K562 (cell line): ENCODE data around the gene GCDH. TPM values are rescaled to one million over a fixed set of nuclear protein-coding genes. Genes with fewer than 3 reads are reported as not detected.

ENCODE experiments used
- ARID1B ChIP-seq: fragments of 450-650 bp; IDR thresholded peaks from 2 replicates; pipeline ENCODE4 v1.6.1; 2016; ENCODE audit warnings: antibody characterized with exemption, mild to moderate bottlenecking, inconsistent platforms
- ATF4 ChIP-seq: fragments of 450-650 bp; formaldehyde crosslinking; IDR thresholded peaks from 2 replicates; pipeline ENCODE4 v1.4.0; 2022; ENCODE audit warnings: mild to moderate bottlenecking, moderate library complexity
- CREB3 ChIP-seq: fragments of 450-650 bp; conservative IDR thresholded peaks from 2 replicates; pipeline ENCODE4 v1.6.1; 2016; ENCODE audit warnings: missing genetic modification characterization, low read depth, mild to moderate bottlenecking, missing compliant biosample characterization, moderate library complexity
- CREB5 ChIP-seq: fragments of 250-450 bp; sonication (Bioruptor Pico); IDR thresholded peaks from 2 replicates; pipeline ENCODE4 v1.5.0; 2020; ENCODE audit warnings: mild to moderate bottlenecking
- CTCF ChIP-seq, 3 experiments: IDR thresholded peaks in 2 of 3; conservative IDR thresholded peaks in 1 of 3; 2 replicates each; pipeline ENCODE4 v1.5.1; 2011 to 2012; ENCODE audit warnings: low read length in 3 of 3, mild to moderate bottlenecking in 3 of 3, control low read depth in 2 of 3, improper control_type of control experiment in 1 of 3, inconsistent platforms in 1 of 3, low read depth in 1 of 3, mixed read lengths in 1 of 3, moderate library complexity in 1 of 3; ENCODE audit not compliant: insufficient read depth in 2 of 3
- DPF2 ChIP-seq: fragments of 450-650 bp; IDR thresholded peaks from 2 replicates; pipeline ENCODE4 v1.6.1; 2016
- IFI16 ChIP-seq: fragments of 250-450 bp; sonication (Bioruptor Pico); IDR thresholded peaks from 2 replicates; pipeline ENCODE4 v2.1.2; 2022; ENCODE audit warnings: mild to moderate bottlenecking, inconsistent platforms
- KDM1A ChIP-seq, 2 experiments: fragments of 450-650 bp; IDR thresholded peaks; 2 replicates each; pipeline ENCODE4 v1.6.1; 2016; ENCODE audit warnings: mild to moderate bottlenecking in 2 of 2
- PML ChIP-seq: IDR thresholded peaks from 2 replicates; pipeline ENCODE4 v1.6.1; 2012; ENCODE audit warnings: low read length, inconsistent platforms
- POLR3G ChIP-seq: IDR thresholded peaks from 2 replicates; pipeline ENCODE4 v1.6.1; 2011; ENCODE audit not compliant: insufficient read length, insufficient replicate concordance; ENCODE audit errors: extremely low read depth
- RBFOX2 ChIP-seq: fragments of 200-400 bp; formaldehyde crosslinking; IDR thresholded peaks from 2 replicates; pipeline ENCODE4 v1.6.1; 2017; ENCODE audit warnings: low read depth, mild to moderate bottlenecking, low read length, moderate library complexity
- TSC22D4 ChIP-seq: fragments of 450-650 bp; IDR thresholded peaks from 2 replicates; pipeline ENCODE4 v1.6.1; 2016; ENCODE audit warnings: missing genetic modification characterization, missing biosample characterization, control low read depth
- XRCC5 ChIP-seq: fragments of 200-400 bp; formaldehyde crosslinking; IDR thresholded peaks from 2 replicates; pipeline ENCODE4 v1.6.1; 2017; ENCODE audit warnings: low read depth, mild to moderate bottlenecking, low read length
- ZBTB8A ChIP-seq: fragments of 450-650 bp; IDR thresholded peaks from 2 replicates; pipeline ENCODE4 v1.6.1; 2018; ENCODE audit warnings: mild to moderate bottlenecking, moderate library complexity; ENCODE audit not compliant: partially characterized antibody
- ZMIZ1 ChIP-seq, 2 experiments: fragments of 150-350 bp in 1 of 2; IDR thresholded peaks; 2 replicates each; pipeline ENCODE4 v1.6.1; 2012 to 2016; ENCODE audit warnings: low read depth in 2 of 2, low read length in 2 of 2, mild to moderate bottlenecking in 1 of 2, moderate library complexity in 1 of 2
- ZNF740 ChIP-seq, 3 experiments: fragments of 200-800 bp in 1 of 3; sonication (Bioruptor generic) in 1 of 3; sonication (generic) in 1 of 3; formaldehyde crosslinking in 1 of 3; IDR thresholded peaks; 2 replicates each; pipeline versions ENCODE4 v1.6.1 to v1.8.0; 2016 to 2022; ENCODE audit warnings: mild to moderate bottlenecking in 2 of 3, missing compliant biosample characterization in 2 of 3, missing genetic modification characterization in 2 of 3, missing genetic modification reagents in 1 of 3
- polyA plus RNA-seq, 8 experiments: library from polyadenylated mRNA; depleted of rRNA in 4 of 8; stranded (reverse) in 5 of 8; unstranded in 3 of 8; fragments of >200 nt; fragmentation: Nextera tagmentation in 2 of 8; fragmentation: Illumina TruSeq in 1 of 8; extraction: Ambion mirVana in 2 of 8; extraction: Trizol in 1 of 8; gene quantifications; 2 replicates each; pipeline versions ENCODE4 v1.2.1 to v1.2.3, GENCODE V29; 2011 to 2014; ENCODE audit warnings: inconsistent platforms in 1 of 8, missing spikeins in 1 of 8
- total RNA-seq, 7 experiments: library from RNA; depleted of rRNA in 6 of 7; stranded (reverse); fragments of >200 nt in 6 of 7; fragmentation: Illumina TruSeq in 2 of 7; extraction: Trizol in 2 of 7; gene quantifications; 2 replicates each; pipeline versions ENCODE4 v1.2.1 to v1.2.3, GENCODE V29; 2011 to 2021; ENCODE audit warnings: low replicate concordance in 1 of 7

Gene GCDH
- total and polyA plus RNA-seq, 9 of the 15 experiments (the other 6 are each of a cell fraction or from before 2014, with no cell fraction given) = 2.9 to 50.8 (median 19.1) TPM

GRCh38 chr19:12886969-12887747 is 3.8 kb upstream of the GCDH start, which contains the start of gene KLF1 (continued):
- TF ChIP-seq CTCF (IDR thresholded peaks at IDR 0.05 in 2 of 3, conservative IDR thresholded peaks at IDR 0.05 in 1 of 3; ENCODE audit: insufficient read depth in 2 of 3, low read depth in 1 of 3, low read length in 3 of 3) (peak in 1 of 3 experiments; percentile 10; a peak in 1 of 6 replicates), ZBTB8A (no peak), CREB3 (0 out of 2 replicates have a peak, but pooled peaks have one; percentile 17), ZNF740 (CRISPR knock-in tag; IDR thresholded peaks at IDR 0.05) (peak; percentile 29), ZNF740 (tag; IDR thresholded peaks at IDR 0.05) (peak in 1 of 2 experiments; percentile 42; a peak in 2 of 4 replicates), TSC22D4 (tag) (no peak), IFI16 (CRISPR knock-in tag) (0 out of 2 replicates have a peak, but pooled peaks have one; percentile 51), POLR3G (no peak), RBFOX2 (peak; percentile 89), XRCC5 (no peak; the same call in none of the 2 replicates), ATF4 (CRISPR knock-in tag) (no peak; the same call in 1 of the 2 replicates), DPF2 (peak; percentile 87), ZMIZ1 (IDR thresholded peaks at IDR 0.05; ENCODE audit: low read depth in 2 of 2, low read length in 2 of 2) (peak in 1 of 2 experiments; percentile 87; a peak in 2 of 4 replicates), KDM1A (IDR thresholded peaks at IDR 0.05) (peak in 1 of 2 experiments; percentile 84; a peak in 2 of 4 replicates), CREB5 (no peak), ARID1B (peak; percentile 97), PML (peak; percentile 64)
